K562 (cell line): ENCODE results near the gene LRRC4B. TPM values are rescaled to one million over a fixed set of nuclear protein-coding genes. Genes with fewer than 3 reads are reported as not detected.

Experiments used
- ATAC-seq: fragments of 200-7000 bp; cut with Tn5 transposase; 3 replicates; pipeline ENCODE4 v1.9.1; 2020; ENCODE audit warnings: moderate library complexity
- BruUV-seq: library from RNA; stranded (reverse); fragments of 400-500 nt; replicated peaks from 2 replicates; lab custom pipeline; 2021; lab: Mats Ljungman, UMichigan
- CTCF ChIA-PET: fragments of 300-600 bp; formaldehyde crosslinking; extraction: SDS; loops from one replicate; lab custom pipeline; 2021; ENCODE audit warnings: low intra/inter-chr PET ratio; lab: Yijun Ruan, JAX
- POLR2A ChIA-PET: fragments of 300-600, 350-650 bp; sonication (Branson Sonifier 250); formaldehyde crosslinking; extraction: SDS; loops from one replicate; lab custom pipeline; 2021; ENCODE audit warnings: antibody characterized with exemption, inconsistent platforms; lab: Yijun Ruan, JAX
- DNase-seq, 4 experiments: peaks; one replicate each; pipeline versions ENCODE4 v3.0.0 to v3.0.0-alpha.2; 2011 to 2018; ENCODE audit warnings: low spot score in 3 of 4, mixed read lengths in 3 of 4; ENCODE audit errors: extremely low read depth in 1 of 4
- FAIRE-seq: peaks from 2 replicates; lab custom pipeline; 2011; peaks lifted over from hg19 to GRCh38; lab: Jason Lieb, UNC
- H2AFZ ChIP-seq: 2 replicates; pipeline ENCODE4 v1.6.0; 2011; ENCODE audit warnings: low read depth, low read length, control low read depth, inconsistent platforms
- H3K27ac ChIP-seq: fragments of 200-600 bp; 3 replicates; pipeline ENCODE4 v1.8.0; 2011; ENCODE audit warnings: low read depth, mild to moderate bottlenecking, control low read depth, inconsistent platforms, low read length, moderate library complexity, mixed read lengths; ENCODE audit errors: extremely low read depth
- H3K27me3 ChIP-seq, 2 experiments: fragments of 300-600 bp in 1 of 2; 2 replicates in 1 of 2; 3 replicates in 1 of 2; pipeline versions ENCODE4 v1.6.0 to v1.8.0; 2011; ENCODE audit warnings: inconsistent platforms in 2 of 2, low read length in 2 of 2, mild to moderate bottlenecking in 1 of 2, mixed read lengths in 1 of 2, moderate library complexity in 1 of 2; ENCODE audit not compliant: control insufficient read depth in 2 of 2, insufficient read depth in 2 of 2
- H3K36me3 ChIP-seq: fragments of 300-600 bp; 3 replicates; pipeline ENCODE4 v1.8.0; 2011; ENCODE audit warnings: mild to moderate bottlenecking, low read length, inconsistent platforms; ENCODE audit not compliant: control insufficient read depth, insufficient read depth
- H3K4me1 ChIP-seq, 2 experiments: fragments of 200-600 bp in 1 of 2; replicated peaks in 1 of 2; 2 replicates in 1 of 2; 3 replicates in 1 of 2; pipeline versions ENCODE4 v1.5.1 to v1.8.0; 2011; ENCODE audit warnings: inconsistent platforms in 2 of 2, low read length in 2 of 2, mild to moderate bottlenecking in 1 of 2, mixed read lengths in 1 of 2, moderate library complexity in 1 of 2; ENCODE audit not compliant: control insufficient read depth in 2 of 2, insufficient read depth in 2 of 2
- H3K4me2 ChIP-seq: 2 replicates; pipeline ENCODE4 v1.6.1; 2011; ENCODE audit warnings: low read length, control low read depth, inconsistent platforms, mixed read lengths; ENCODE audit not compliant: insufficient read depth
- H3K4me3 ChIP-seq: fragments of 200-600 bp; sonication (generic), shearing (Covaris generic); 2 replicates; pipeline ENCODE4 v1.5.1; 2016; ENCODE audit warnings: control low read depth, inconsistent platforms
- H3K79me2 ChIP-seq: fragments of 200-600 bp; 3 replicates; pipeline ENCODE4 v1.8.0; 2011; ENCODE audit warnings: low read length, inconsistent platforms; ENCODE audit not compliant: control insufficient read depth, insufficient read depth
- H3K9ac ChIP-seq, 2 experiments: 2 replicates each; pipeline versions ENCODE4 v1.6.0 to v1.6.1; 2011; ENCODE audit warnings: low read depth in 2 of 2, low read length in 2 of 2, control low read depth in 1 of 2, inconsistent platforms in 1 of 2, mild to moderate bottlenecking in 1 of 2, mixed read lengths in 1 of 2; ENCODE audit not compliant: insufficient read depth in 1 of 2
- H3K9me1 ChIP-seq: one replicate; pipeline ENCODE4 v1.6.0; 2011; ENCODE audit warnings: inconsistent platforms, mild to moderate bottlenecking, low read length, moderate library complexity; ENCODE audit not compliant: control insufficient read depth, insufficient read depth
- H3K9me3 ChIP-seq: replicated peaks from 2 replicates; pipeline ENCODE4 v1.5.1; 2011; ENCODE audit warnings: low read depth, low read length, inconsistent platforms; ENCODE audit not compliant: control insufficient read depth, insufficient read depth
- H4K20me1 ChIP-seq: replicated peaks from 2 replicates; pipeline ENCODE4 v1.6.1; 2011; ENCODE audit warnings: low read length, inconsistent platforms, mixed read lengths; ENCODE audit not compliant: control insufficient read depth, insufficient read depth
- CBX5 ChIP-seq: IDR thresholded peaks from 2 replicates; pipeline ENCODE4 v1.6.1; 2014; ENCODE audit warnings: low read depth, borderline replicate concordance
- ETV5 ChIP-seq: sonication (generic); formaldehyde crosslinking; IDR thresholded peaks from 2 replicates; pipeline ENCODE4 v1.4.0; 2020; ENCODE audit warnings: low read depth, mild to moderate bottlenecking, missing genetic modification reagents
- HDAC3 ChIP-seq: fragments of 450-650 bp; IDR thresholded peaks from 2 replicates; pipeline ENCODE4 v1.6.1; 2018; ENCODE audit warnings: borderline replicate concordance, mild to moderate bottlenecking, moderate library complexity; ENCODE audit not compliant: partially characterized antibody
- HNRNPLL ChIP-seq: fragments of 200-400 bp; formaldehyde crosslinking; IDR thresholded peaks from 2 replicates; pipeline ENCODE4 v1.6.1; 2017; ENCODE audit warnings: low read length, low read depth, mild to moderate bottlenecking; ENCODE audit not compliant: poor library complexity, severe bottlenecking
- HSF4 ChIP-seq: fragments of 250-450 bp; sonication (Bioruptor Pico); IDR thresholded peaks from 2 replicates; pipeline ENCODE4 v2.1.2; 2022; ENCODE audit warnings: mild to moderate bottlenecking, moderate library complexity, borderline replicate concordance
- MCM7 ChIP-seq, 2 experiments: fragments of 450-650 bp; IDR thresholded peaks; 2 replicates each; pipeline ENCODE4 v1.6.1; 2016 to 2018
- NR2C2 ChIP-seq, 2 experiments: fragments of 200-800 bp in 1 of 2; sonication (Bioruptor generic) in 1 of 2; sonication (generic) in 1 of 2; formaldehyde crosslinking in 1 of 2; IDR thresholded peaks; 2 replicates each; pipeline versions ENCODE4 v1.6.1 to v1.8.0; 2016 to 2022; ENCODE audit warnings: mild to moderate bottlenecking in 1 of 2, missing compliant biosample characterization in 1 of 2, missing genetic modification characterization in 1 of 2, missing genetic modification reagents in 1 of 2
- PHF20 ChIP-seq: fragments of 450-650 bp; IDR thresholded peaks from 2 replicates; pipeline ENCODE4 v1.6.1; 2018; ENCODE audit not compliant: partially characterized antibody
- POLR2A ChIP-seq: fragments of 450-650 bp; conservative IDR thresholded peaks from 2 replicates; pipeline ENCODE4 v1.6.1; 2016
- POLR2G ChIP-seq: fragments of 200-400 bp; formaldehyde crosslinking; IDR thresholded peaks from 2 replicates; pipeline ENCODE4 v1.6.1; 2017; ENCODE audit warnings: low read depth, mild to moderate bottlenecking, antibody characterized with exemption, low read length, moderate library complexity
- RFX1 ChIP-seq: fragments of 450-650 bp; IDR thresholded peaks from 2 replicates; pipeline ENCODE4 v1.6.1; 2016; ENCODE audit warnings: mild to moderate bottlenecking, moderate library complexity
- SUPT5H ChIP-seq: fragments of 450-650 bp; IDR thresholded peaks from 2 replicates; pipeline ENCODE4 v1.6.1; 2016
- ZBTB8A ChIP-seq: fragments of 450-650 bp; IDR thresholded peaks from 2 replicates; pipeline ENCODE4 v1.6.1; 2018; ENCODE audit warnings: mild to moderate bottlenecking, moderate library complexity; ENCODE audit not compliant: partially characterized antibody
- ZNF586 ChIP-seq: fragments of 450-650 bp; formaldehyde crosslinking; conservative IDR thresholded peaks from 2 replicates; pipeline ENCODE4 v1.4.0; 2020; ENCODE audit warnings: mild to moderate bottlenecking, moderate library complexity
- ZNF740 ChIP-seq, 3 experiments: fragments of 200-800 bp in 1 of 3; sonication (Bioruptor generic) in 1 of 3; sonication (generic) in 1 of 3; formaldehyde crosslinking in 1 of 3; IDR thresholded peaks; 2 replicates each; pipeline versions ENCODE4 v1.6.1 to v1.8.0; 2016 to 2022; ENCODE audit warnings: mild to moderate bottlenecking in 2 of 3, missing compliant biosample characterization in 2 of 3, missing genetic modification characterization in 2 of 3, missing genetic modification reagents in 1 of 3
- ZNF76 ChIP-seq: fragments of 250-450 bp; sonication (Bioruptor Pico); IDR thresholded peaks from 2 replicates; pipeline ENCODE4 v1.4.0; 2020; ENCODE audit warnings: mild to moderate bottlenecking, moderate library complexity, borderline replicate concordance
- WGBS: fragments of 100-300 bp; shearing (Covaris generic); methylation state at CpG from one replicate; pipeline ENCODE4 v1.1.6; 2016; ENCODE audit warnings: low coverage, mixed read lengths; ENCODE audit not compliant: insufficient coverage; ENCODE audit errors: missing lambda C conversion rate; 5-methylcytosine and 5-hydroxymethylcytosine counted together
- in situ Hi-C: fragments of 300-500 bp; cut with MboI; formaldehyde crosslinking; loops from 4 replicates; pipeline ENCODE4 v1.15.0; 2018; ENCODE audit warnings: inconsistent platforms, mixed read lengths
- intact Hi-C: fragments of 100-400 bp; cut with micrococcal nuclease; formaldehyde crosslinking; loops from 2 replicates; pipeline ENCODE4 v1.14.2; 2022
- polyA plus RNA-seq, 8 experiments: library from polyadenylated mRNA; depleted of rRNA in 4 of 8; stranded (reverse) in 5 of 8; unstranded in 3 of 8; fragments of >200 nt; fragmentation: Nextera tagmentation in 2 of 8; fragmentation: Illumina TruSeq in 1 of 8; extraction: Ambion mirVana in 2 of 8; extraction: Trizol in 1 of 8; gene quantifications; 2 replicates each; pipeline versions ENCODE4 v1.2.1 to v1.2.3, GENCODE V29; 2011 to 2014; ENCODE audit warnings: inconsistent platforms in 1 of 8, missing spikeins in 1 of 8
- total RNA-seq, 7 experiments: library from RNA; depleted of rRNA in 6 of 7; stranded (reverse); fragments of >200 nt in 6 of 7; fragmentation: Illumina TruSeq in 2 of 7; extraction: Trizol in 2 of 7; gene quantifications; 2 replicates each; pipeline versions ENCODE4 v1.2.1 to v1.2.3, GENCODE V29; 2011 to 2021; ENCODE audit warnings: low replicate concordance in 1 of 7
- TF ChIP-seq, protein P1 (sequence below): sonication (generic); formaldehyde crosslinking; IDR thresholded peaks from 2 replicates; pipeline ENCODE4 v1.8.1; 2022; ENCODE audit warnings: missing genetic modification reagents

The LRRC4B gene
- total and polyA plus RNA-seq, 9 of the 15 experiments (the other 6 are each of a cell fraction or from before 2014, with no cell fraction given) = 0.18 to 9.6 (median 2.9) TPM; not detected in 2

- no peaks in the 10 kb centered on the region; the same call in 2 of the 3 replicates for H3K79me2 ChIP-seq
- ATAC-seq = no peak
- no peak overlapping the region for H2AFZ ChIP-seq
- 28% methylated on average over 24 of the region's 38 CpGs for WGBS
- intact Hi-C loops = no loop called here
- no peaks in the 10 kb centered on the region for H3K27me3 ChIP-seq
- in situ Hi-C loops = no loop called here
- H4K20me1 ChIP-seq = no peaks in the 10 kb centered on the region
- no peak for FAIRE-seq
- no peak overlapping the region for H3K4me2 ChIP-seq
- BruUV-seq = no TSS peak
- peak overlapping the region in 1 of 2 experiments; percentile 40; a peak in 2 of 4 replicates for H3K9ac ChIP-seq
- H3K4me1 ChIP-seq = peaks cover 5 to 67% of the 10 kb centered on the region in 2 experiments; a peak in 4 of 5 replicates
- CTCF ChIA-PET = no interaction called here
- DNase-seq = no peak
- H3K36me3 ChIP-seq = no peaks in the 10 kb centered on the region
- no peak overlapping the region for H3K27ac ChIP-seq
- H3K4me3 ChIP-seq = no peak overlapping the region
- POLR2A ChIA-PET = interaction anchor here (1.0 kb wide), 1 partner anchor 19 kb away, joined by 3 read pairs; no protein-coding TSS in a partner anchor
- peaks cover 4% of the 10 kb centered on the region for H3K9me1 ChIP-seq
- no peaks in the 10 kb centered on the region for H3K9me3 ChIP-seq
- TF ChIP-seq NR2C2 (CRISPR knock-in tag; IDR thresholded peaks at IDR 0.05) = no peak
- TF ChIP-seq NR2C2 (tag; IDR thresholded peaks at IDR 0.05) = no peak
- no peak for TF ChIP-seq ZBTB8A
- TF ChIP-seq PHF20 = no peak
- no peak for TF ChIP-seq ETV5 (CRISPR knock-in tag)
- 0 out of 2 replicates have a peak, but pooled peaks have one; percentile 32 for TF ChIP-seq SUPT5H
- TF ChIP-seq HDAC3 = no peak
- TF ChIP-seq ZNF740 (CRISPR knock-in tag; IDR thresholded peaks at IDR 0.05) = peak; percentile 70; the same call in 1 of the 2 replicates
- TF ChIP-seq ZNF740 (tag; IDR thresholded peaks at IDR 0.05) = no peak
- TF ChIP-seq HSF4 = no peak
- no peak for TF ChIP-seq CBX5
- TF ChIP-seq POLR2A = 0 out of 2 replicates have a peak, but pooled peaks have one; percentile 21
- TF ChIP-seq RFX1 = peak; percentile 85
- TF ChIP-seq, protein P1, sequence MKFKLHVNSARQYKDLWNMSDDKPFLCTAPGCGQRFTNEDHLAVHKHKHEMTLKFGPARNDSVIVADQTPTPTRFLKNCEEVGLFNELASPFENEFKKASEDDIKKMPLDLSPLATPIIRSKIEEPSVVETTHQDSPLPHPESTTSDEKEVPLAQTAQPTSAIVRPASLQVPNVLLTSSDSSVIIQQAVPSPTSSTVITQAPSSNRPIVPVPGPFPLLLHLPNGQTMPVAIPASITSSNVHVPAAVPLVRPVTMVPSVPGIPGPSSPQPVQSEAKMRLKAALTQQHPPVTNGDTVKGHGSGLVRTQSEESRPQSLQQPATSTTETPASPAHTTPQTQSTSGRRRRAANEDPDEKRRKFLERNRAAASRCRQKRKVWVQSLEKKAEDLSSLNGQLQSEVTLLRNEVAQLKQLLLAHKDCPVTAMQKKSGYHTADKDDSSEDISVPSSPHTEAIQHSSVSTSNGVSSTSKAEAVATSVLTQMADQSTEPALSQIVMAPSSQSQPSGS (CRISPR knock-in tag) = no peak
- no peak for TF ChIP-seq ZNF586 (CRISPR knock-in tag)
- peak; percentile 57; the same call in 1 of the 2 replicates for TF ChIP-seq POLR2G
- TF ChIP-seq ZNF76 (CRISPR knock-in tag) = no peak
- no peak for TF ChIP-seq HNRNPLL
- no peak for TF ChIP-seq MCM7 (IDR thresholded peaks at IDR 0.05)
Observed at GRCh38 chr19:50514346-50515167, 53.7 kb downstream of the LRRC4B start.
